Tibial artery (tissue), 4 donors: ENCODE measurements around the gene IL17RC.

Experiments used
- DNase-seq, 2 donors: peaks; one replicate each; pipeline ENCODE4 v3.0.0-alpha.2; 2019
- H3K27ac ChIP-seq, 2 donors: fragments of 200-600 bp; sonication (generic) in 1 of 2; 1 replicate in 1 of 2; 2 replicates in 1 of 2; pipeline ENCODE4 v1.5.1; 2018 to 2019; ENCODE audit warnings: mild to moderate bottlenecking in 1 of 2
- H3K27me3 ChIP-seq, 2 donors: fragments of 200-600 bp; sonication (generic) in 1 of 2; one replicate each; pipeline versions ENCODE4 v1.5.1 to v1.6.0; 2016 to 2019
- H3K36me3 ChIP-seq, 3 donors: fragments of 200-600 bp; sonication (generic) in 2 of 3; one replicate each; pipeline ENCODE4 v1.5.1; 2016 to 2019; ENCODE audit warnings: mild to moderate bottlenecking in 2 of 3
- H3K4me1 ChIP-seq, 4 donors: fragments of 200-600 bp; sonication (generic) in 2 of 4; 1 replicate in 3 of 4; 2 replicates in 1 of 4; pipeline ENCODE4 v1.5.1; 2016 to 2019
- H3K4me3 ChIP-seq, 2 donors: fragments of 200-600 bp; sonication (generic) in 1 of 2; 1 replicate in 1 of 2; 2 replicates in 1 of 2; pipeline ENCODE4 v1.5.1; 2018 to 2019; ENCODE audit warnings: mild to moderate bottlenecking in 2 of 2
- H3K9me3 ChIP-seq, 3 donors: fragments of 200-600 bp; sonication (generic) in 1 of 3; one replicate each; pipeline ENCODE4 v1.5.1; 2016 to 2019
- CTCF ChIP-seq, 2 experiments: fragments of 200-600 bp in 1 of 2; fragments of 450-650 bp in 1 of 2; IDR thresholded peaks; one replicate each; pipeline ENCODE4 v1.5.1; 2017 to 2019; ENCODE audit warnings: antibody characterized with exemption in 2 of 2, mild to moderate bottlenecking in 1 of 2, moderate library complexity in 1 of 2
- intact Hi-C: fragments of 100-400 bp; cut with DNase I; formaldehyde crosslinking; loops from one replicate; pipeline ENCODE4 v1.15.0; 2023; ENCODE audit warnings: low total_unique reads

Gene IL17RC

DNA sequence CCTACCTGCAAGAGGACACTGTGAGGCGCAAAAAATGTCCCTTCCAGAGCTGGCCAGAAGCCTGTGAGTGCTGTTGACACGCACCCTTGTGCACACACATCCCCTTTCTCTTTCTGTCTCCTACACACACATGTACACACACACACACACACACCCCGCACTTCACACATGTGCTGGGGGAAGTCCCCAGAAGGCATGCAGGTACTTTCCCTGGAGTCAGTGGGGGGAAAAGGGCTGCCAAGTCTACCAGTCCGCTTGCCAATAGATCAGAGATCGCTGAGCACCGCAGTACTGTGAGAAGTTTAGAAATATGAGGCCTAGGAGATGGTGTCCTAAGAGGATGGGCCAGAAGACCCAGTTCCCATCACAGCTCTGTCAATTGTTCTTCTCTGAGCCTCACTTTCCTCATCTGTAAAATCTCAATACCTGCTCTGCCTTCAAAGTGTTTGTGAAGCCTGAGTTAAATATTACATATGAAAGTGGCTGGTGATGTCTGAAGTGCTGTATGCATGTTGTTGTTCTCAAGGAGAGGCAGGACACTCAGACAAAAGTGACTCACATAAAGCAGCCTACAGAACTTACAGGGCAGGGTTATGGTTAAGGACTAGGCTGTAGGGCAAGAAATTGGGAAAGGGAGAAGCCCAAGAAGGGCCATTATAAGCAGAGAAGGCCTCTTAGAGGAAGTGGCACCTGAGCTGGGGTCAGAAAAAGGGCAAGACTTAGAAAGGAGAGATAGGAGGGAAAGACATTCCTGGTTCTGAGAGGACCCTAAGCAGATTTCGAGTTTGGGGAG lies 7.5 kb upstream of the IL17RC start:
- H3K9me3 ChIP-seq = no peaks in the 10 kb centered on the region
- DNase-seq = no peak
- H3K36me3 ChIP-seq = peaks cover 13 to 65% (median 18%) of the 10 kb centered on the region in 3 donors
- intact Hi-C loops = loop anchor here (5.0 kb wide), 1 partner anchor 57 kb away; no protein-coding TSS in a partner anchor
- H3K4me1 ChIP-seq = peaks cover 0 to 30% (median 10%) of the 10 kb centered on the region in 4 donors
- TF ChIP-seq CTCF (IDR thresholded peaks at IDR 0.05) = no peak
- no peak overlapping the region for H3K4me3 ChIP-seq
- H3K27me3 ChIP-seq = no peaks in the 10 kb centered on the region
- no peak overlapping the region for H3K27ac ChIP-seq

- no peaks in the 10 kb centered on the region for H3K9me3 ChIP-seq
- H3K4me3 ChIP-seq = no peak overlapping the region
- H3K4me1 ChIP-seq = peaks cover 5 to 44% (median 27%) of the 10 kb centered on the region in 4 donors
- H3K27ac ChIP-seq = no peak overlapping the region
- intact Hi-C loops = loop anchor here (5.0 kb wide), 1 partner anchor 60 kb away; no protein-coding TSS in a partner anchor
- H3K27me3 ChIP-seq = no peaks in the 10 kb centered on the region
- TF ChIP-seq CTCF (IDR thresholded peaks at IDR 0.05) = no peak
- DNase-seq = no peak
- H3K36me3 ChIP-seq = peaks cover 7 to 57% (median 15%) of the 10 kb centered on the region in 3 donors
These were observed 5.0 kb upstream of the IL17RC start for GRCh38 chr3:9911863-9912262.

DNA sequence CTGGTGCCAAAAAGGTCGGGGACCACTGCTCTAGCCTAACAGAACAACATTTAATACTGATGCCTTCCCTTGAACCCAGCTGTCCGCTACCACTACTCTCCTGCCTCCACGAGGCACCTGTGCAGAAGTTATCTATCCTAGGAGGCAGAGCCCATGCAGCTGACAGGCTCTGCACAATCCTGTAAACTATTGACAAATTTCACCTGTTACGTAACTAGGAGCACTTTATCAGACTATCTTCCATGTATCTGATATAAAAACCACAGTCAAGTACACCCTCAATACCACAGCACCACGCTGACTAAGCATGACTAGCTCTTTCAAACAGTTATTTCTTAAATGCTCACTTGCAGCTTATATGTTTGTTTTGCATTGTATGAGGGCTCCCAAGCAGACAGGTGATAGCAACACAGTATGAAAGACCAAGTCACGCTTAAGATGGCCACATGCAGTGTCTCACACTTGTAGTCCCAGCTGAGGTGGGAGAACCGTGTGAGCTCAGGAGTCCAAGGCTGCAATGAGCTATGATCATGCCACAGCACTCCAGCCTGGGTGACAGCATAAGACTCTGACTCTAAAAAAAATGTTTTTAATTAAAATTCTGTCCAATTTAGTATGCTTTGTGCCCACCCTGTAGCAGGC lies 4.5 kb upstream of the IL17RC start:
- H3K4me3 ChIP-seq = no peak overlapping the region
- TF ChIP-seq CTCF (IDR thresholded peaks at IDR 0.05) = no peak
- no peak overlapping the region for H3K27ac ChIP-seq
- no peaks in the 10 kb centered on the region for H3K9me3 ChIP-seq
- peaks cover 5 to 52% (median 10%) of the 10 kb centered on the region in 3 donors for H3K36me3 ChIP-seq
- peaks cover 5 to 46% (median 28%) of the 10 kb centered on the region in 4 donors for H3K4me1 ChIP-seq
- DNase-seq = no peak
- intact Hi-C loops = loop anchor here (5.0 kb wide), 1 partner anchor 60 kb away; no protein-coding TSS in a partner anchor
- H3K27me3 ChIP-seq = no peaks in the 10 kb centered on the region

GRCh38 chr3:9913601-9914000 lies 3.3 kb upstream of the IL17RC start:
- intact Hi-C loops = loop anchor here (5.0 kb wide), 1 partner anchor 61 kb away; no protein-coding TSS in a partner anchor
- peak overlapping the region; percentile 92 to 95 for H3K27ac ChIP-seq

DNA sequence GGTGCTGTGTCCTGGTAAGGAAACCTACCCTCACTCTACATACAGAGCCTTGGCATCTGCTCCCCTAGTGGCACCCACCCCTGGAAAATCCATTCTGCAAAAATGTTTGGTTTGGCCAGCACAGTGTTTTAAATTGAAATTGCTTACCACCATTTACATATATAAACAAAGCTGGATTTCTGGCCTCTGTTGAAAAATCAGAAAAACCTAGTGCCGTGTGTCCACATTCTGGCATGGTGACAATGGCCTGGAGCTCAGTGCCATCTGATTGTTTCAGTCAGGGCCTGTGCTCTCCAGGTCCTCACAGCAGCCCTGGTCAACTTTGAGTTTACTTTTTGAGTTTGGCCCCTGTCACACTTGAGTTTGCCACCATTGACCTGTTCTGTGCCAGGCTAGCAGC lies 2.9 kb upstream of the IL17RC start:
- intact Hi-C loops = loop anchor here (2.0 to 5.0 kb wide), 2 partner anchors 23 to 62 kb away; partner anchors contain the start of gene JAGN1
- H3K4me1 ChIP-seq = peaks cover 5 to 60% (median 40%) of the 10 kb centered on the region in 4 donors

More at GRCh38 chr3:9913601-9914000, 3.3 kb upstream of the IL17RC start:
- no peak for TF ChIP-seq CTCF (IDR thresholded peaks at IDR 0.05)
- H3K4me1 ChIP-seq = peaks cover 5 to 56% (median 40%) of the 10 kb centered on the region in 4 donors
- no peaks in the 10 kb centered on the region for H3K27me3 ChIP-seq
- peaks cover 5 to 40% (median 9%) of the 10 kb centered on the region in 3 donors for H3K36me3 ChIP-seq
- H3K4me3 ChIP-seq = no peak overlapping the region
- no peak for DNase-seq
- no peaks in the 10 kb centered on the region for H3K9me3 ChIP-seq

More for the DNA sequence above, 2.9 kb upstream of the IL17RC start:
- Histone ChIP-seq H3K9me3 (no peaks in the 10 kb centered on the region), H3K36me3 (peaks cover 5 to 36% (median 5%) of the 10 kb centered on the region in 3 donors), H3K27me3 (no peaks in the 10 kb centered on the region), H3K27ac (peak overlapping the region; percentile 92 to 95), H3K4me3 (no peak overlapping the region)
- no peak for DNase-seq
- no peak for TF ChIP-seq CTCF (IDR thresholded peaks at IDR 0.05)
